Measurements from ENCODE around the gene METTL23.

METTL23 gene

GRCh38 chr17:76775021-76775600 lies 48.5 kb downstream of the METTL23 start:
- DNase-seq, result no peak

- no peak for DNase-seq
Observed at GRCh38 chr17:76781056-76781982, 54.7 kb downstream of the METTL23 start.

DNA sequence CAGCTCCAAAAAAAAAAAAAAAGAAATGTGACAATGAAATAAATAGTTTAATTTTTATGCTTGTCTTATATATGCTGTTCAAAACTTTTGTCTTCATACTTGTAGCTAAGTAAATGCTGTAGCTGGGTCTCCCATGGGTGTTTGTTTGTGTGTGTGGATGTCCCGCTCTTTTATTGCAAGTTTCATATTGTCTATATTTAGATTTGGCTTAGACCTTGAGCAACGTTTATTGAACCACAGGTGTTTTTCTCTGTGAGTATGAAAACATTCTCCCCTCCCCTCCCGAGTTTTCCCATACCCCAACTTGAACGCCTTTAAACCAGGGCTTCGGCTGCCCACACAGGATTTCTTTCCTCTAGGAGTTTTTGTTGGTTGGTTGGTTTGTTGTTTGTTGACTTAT lies 56.5 kb downstream of the METTL23 start:
- DNase-seq, result no peak
